Measurements from ENCODE around the gene CENATAC.
"Not testable (repeated sequence)": the region's sequence is repeated elsewhere in the genome, so short reads cannot be mapped to it uniquely, and the experiment has no call there.

CENATAC gene

DNA sequence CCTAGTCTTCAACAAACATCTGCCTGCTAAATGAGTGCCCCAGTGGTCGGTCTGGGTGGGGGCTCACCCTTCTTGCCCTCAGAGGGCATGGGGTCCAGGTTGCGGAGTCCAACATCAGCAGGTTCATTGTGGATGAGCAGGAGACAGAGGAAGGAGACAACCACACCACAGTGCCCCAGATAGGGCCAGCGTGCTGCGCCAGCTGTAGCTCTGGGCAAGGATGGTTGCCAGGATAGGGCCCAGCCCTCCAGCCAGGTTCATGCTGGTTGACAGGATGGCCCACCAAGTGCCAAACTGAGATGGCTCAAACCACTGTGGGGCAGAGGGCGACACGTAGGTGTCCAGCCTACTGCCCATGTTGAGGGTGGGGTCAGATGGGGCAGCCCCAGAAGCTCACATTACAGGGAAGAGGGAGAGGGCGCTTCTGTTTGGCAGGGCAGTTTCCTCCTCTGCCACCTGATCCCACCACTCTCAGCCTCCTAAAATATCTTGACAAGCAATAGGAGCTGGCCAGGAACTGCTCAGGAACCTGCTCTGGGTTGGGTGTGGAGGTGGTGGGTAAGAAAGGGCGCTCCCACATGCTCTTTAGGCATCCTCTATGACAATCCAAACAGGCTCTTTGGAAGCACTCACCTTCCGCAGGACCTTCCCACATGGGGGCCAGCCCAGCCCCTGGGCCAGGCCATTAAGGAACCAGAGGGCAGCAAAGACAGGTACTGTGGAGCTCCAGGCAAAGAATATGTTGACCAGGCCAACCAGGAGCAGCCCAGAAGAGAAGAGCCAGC is 29.8 kb downstream of the CENATAC start:
- DNase-seq, result no peak

DNA sequence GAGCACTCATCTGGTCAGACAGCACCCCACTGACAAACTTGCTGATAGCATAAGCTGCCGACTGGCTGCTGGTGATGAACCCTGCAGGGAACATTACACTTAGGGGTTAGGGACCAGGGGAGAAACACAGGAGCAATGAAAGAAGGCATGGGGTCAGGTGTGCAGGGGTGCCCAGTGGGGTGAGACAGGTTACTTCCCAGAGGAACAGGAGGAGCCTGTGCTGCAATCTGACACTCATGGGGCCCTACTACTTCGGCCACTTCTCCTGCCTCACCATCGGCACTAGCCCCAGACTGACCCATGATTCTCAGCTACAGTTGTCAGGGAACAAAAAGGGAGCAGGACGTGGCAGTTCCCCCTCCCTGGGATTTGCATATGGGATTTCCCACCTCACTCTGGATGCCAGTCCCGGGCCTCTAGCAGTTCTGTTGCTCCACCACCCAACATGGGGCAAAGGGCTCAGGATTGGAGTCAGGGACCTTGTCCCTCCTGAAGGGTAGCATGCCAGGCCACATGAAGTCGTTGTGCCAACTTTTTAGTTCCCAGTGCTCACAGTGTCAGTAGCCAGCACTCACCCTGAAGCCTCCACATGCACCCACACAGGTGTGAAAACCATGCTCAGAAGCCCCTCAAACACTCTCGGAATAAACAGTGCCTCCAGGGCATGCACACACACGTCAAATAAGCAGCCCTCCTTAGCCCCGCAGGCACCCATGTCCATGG is 30.6 kb downstream of the CENATAC start:
- DNase-seq, result no peak

DNA sequence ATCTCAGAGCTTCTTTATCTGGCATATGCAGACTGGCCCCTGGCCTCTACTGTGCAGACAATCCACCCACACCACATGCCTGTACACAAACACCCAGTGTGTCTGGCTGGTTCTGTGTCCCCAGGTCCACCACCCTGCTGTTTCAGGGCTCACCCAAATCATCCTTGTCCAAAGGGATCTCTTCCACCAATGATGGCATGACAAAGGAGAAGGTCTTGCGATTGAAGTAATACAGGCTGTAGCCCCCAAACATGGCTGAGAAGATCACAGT is 31.1 kb downstream of the CENATAC start:
- no peak for DNase-seq

DNA sequence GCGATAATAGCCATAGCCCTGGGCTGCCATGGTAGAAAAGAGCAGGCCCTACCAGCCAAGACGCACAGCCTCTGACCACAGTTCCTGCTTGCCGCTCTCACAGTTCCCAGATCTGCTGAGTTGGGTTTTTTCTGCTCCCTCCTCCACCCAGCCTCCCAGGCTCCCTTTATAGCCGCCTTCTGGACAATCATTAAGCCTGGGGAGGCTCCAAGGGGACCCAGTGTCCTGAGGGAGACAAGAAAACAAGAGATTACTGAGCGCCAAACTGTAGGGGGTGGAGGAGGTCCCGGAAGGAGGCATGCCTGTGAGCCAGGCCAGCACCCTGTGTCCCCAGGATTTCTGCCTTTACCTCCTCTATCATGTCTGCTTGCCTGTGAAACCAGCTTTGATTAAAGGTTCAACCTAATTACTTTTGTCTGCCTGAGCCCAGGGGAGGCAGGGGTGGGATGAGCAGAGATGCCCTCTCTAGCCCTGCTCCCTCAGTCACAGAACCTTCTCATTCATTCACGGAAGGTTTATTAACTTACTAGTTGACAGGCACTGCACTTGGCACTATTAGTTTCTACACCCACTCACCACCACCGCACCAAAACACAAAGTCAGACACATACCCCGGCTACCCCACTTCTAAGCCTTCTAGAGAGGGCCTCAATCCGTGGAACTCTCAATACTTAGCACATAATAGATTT is 31.5 kb downstream of the CENATAC start:
- DNase-seq, result no peak

DNA sequence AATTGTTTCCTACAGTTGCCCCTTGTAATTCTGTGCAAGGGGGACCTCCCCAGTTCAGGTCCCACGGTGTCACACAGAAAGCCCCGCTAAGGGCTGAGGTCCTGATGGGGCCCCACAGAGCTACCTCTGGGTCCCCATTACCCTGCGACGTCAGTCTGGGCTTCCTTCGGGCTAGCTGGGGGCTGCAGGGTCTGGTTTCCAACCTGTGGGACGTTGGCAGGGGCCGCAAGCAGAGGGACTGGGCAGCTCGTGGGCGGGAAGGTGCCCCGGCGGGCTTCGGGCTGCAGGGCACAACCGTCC is 32.0 kb downstream of the CENATAC start:
- no peak for DNase-seq

DNA sequence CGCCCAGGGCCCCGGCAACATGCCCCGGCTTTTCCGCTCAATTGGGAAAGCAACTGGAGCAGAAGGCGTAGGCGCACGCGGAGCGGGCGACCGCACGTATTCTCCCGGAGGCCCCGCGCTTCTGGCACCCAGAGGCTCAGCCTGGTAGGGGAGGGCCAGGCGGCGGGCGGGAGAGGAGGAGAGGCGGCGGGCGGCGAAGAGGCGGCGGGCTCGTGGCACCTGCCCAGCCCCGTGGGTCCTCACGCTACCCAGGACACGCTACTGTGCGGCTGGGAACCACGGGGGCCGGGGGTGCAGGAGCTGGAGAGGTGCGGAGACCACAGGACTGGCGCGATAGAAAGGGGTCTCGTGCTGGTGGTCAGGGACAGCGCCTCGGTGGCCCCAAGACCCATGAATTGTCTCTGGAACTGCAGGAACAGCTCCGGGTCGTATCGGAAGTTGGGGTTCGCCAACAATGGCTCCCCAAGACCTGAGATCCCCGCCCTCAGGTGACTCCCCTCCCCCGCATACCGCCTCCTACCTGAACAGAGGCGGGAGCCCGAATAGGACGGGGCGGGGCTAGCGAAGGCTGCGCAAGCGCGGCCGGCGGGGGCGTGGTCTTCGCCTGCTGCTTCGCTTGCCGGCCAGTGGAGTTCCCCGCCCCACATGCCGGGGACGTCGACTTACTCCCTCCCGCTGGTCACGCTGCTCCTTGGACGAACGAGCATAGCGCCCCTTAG is 32.5 kb downstream of the CENATAC start, which contains the start of gene SLC37A4:
Gene SLC37A4, minus strand, starts transcription at position 549 of the 719 bp plus-strand sequence.
- DNase-seq, result peak; percentile 96

DNA sequence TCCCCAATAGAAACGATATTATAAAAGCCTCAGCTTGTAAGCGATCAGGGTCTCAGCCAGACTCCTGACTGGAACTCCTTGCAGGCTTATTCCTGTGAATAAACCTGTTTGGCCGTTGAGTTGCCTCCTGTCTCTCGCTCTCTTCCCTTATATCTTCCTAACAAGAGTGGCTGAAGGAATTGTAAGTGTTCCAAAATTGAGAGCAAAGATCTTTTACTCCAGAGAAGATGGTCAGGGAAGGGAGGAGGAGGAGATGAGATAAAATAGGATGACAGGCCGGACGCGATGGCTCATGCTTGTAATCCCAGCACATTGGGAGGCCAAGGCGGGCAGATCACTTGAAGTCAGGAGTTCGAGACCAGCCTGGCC is 34.0 kb downstream of the CENATAC start:
- no peak for DNase-seq

DNA sequence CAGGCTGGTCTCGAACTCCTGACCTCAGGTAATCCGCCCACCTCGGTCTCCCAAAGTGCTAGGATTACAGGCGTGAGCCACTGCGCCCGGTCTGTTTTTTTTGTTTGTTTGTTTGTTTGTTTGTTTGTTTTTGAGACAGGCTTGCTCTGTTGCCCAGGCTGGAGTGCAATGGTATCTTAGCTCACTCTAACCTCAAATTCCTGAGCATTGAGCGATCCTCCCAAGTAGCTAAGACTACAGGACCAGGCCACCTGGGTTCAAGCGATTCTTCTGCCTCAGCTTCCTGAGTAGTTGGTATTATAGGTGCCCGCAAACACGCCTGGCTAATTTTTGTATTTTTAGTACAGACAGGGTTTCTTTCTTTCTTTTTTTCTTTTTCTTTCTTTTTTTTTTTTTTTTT is 35.5 kb downstream of the CENATAC start:
- not testable (repeated sequence) for DNase-seq

DNA sequence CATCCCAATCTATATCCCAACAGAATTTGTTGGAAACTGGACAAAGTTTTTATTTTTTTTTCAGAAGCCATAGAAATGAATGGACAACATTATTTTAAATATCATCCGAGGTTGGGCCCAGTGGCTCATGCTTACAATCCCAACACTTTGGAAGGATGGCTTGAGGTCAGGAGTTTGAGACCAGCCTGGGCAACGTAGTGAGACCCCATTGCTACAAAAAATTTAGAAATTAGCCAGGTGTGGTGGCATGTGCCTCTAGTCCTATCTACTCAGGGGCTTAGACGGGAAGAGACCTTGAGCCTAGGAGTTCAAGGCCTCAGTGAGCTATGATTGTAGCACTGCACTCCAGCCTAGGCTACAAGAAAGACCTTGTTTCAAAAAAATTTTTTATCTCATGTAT is 36.9 kb downstream of the CENATAC start:
- DNase-seq, result no peak

DNA sequence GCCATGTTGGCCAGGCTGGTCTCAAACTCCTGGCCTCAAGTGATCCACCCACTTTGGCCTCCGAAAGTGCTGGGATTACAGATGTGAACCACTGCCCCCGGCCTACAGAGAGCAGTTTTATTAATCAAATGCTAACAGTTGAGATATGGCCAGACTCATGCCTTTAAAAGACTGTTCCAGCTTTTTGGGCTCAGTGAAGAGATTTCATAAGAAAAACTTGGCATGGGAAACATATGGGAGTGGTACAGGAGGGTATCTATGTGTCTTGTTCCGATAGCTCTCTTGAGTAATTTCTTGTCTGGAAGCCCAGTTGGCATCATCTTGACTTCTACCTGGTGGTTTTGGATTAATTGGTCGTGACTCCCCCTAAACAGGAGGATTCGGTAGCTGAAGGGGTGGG is 40.9 kb downstream of the CENATAC start:
- DNase-seq, result no peak

DNA sequence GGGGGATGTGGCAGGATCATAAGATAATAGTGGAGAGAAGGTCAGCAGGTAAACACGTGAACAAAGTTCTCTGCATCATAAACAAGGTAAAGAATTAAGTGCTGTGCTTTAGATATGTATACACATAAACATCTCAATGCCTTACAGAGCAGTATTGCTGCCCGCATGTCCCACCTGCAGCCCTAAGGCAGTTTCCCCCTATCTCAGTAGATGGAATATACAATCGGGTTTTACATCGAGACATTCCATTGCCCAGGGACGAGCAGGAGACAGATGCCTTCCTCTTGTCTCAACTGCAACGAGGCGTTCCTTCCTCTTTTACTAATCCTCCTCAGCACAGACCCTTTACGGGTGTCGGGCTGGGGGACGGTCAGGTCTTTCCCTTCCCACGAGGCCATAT is 41.5 kb downstream of the CENATAC start:
- not testable (repeated sequence) for DNase-seq

DNA sequence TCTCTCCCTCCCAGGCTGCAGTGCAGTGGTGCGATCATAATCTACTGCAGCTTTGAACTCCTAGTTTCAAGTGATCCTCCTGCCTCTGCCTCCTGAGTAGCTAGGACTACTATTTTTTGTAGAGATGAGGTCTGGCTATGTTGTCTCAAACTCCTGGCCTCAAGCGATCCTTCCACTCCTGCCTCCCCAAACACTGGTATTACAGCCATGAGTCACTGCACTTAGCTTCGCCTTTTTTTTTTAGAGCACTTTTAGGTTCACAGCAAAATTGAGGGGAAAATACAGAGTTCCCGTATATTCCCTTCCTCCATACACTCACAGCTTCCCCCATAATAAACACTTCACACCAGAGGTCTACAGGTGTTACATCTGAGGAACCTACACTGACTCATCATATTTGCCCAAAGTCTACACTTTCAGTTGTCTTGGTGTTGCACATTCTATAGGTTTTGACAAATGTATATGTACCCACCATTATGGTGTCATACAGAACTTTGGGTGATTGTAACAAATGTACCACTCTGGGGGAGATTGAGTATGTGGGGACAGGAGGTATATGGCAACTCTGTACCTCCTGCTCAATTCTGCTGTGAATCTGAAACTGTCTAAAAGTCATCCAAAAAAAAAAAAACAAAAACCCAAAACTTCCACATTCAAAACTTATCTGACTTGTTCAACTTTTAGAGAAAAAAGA is 44.0 kb downstream of the CENATAC start:
- DNase-seq, result no peak

DNA sequence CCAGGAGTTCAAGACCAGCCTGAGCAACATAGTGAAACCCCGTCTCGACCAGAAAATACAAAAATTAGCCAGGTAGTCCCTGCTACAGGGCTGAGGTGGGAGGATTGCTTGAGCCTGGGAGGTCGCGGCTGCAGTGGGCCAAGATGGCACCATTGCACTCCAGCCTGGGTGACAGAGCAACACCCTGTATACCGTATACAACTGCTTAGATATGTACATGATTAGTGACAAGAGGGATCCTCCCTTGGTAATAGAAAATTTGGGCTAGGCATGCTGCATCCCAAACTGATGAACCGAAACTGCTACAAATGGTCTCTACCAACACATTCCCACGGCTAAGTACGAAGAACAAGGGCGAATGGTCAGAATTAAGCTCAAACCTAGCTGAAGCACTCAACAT is 45.0 kb downstream of the CENATAC start:
- DNase-seq, result no peak

DNA sequence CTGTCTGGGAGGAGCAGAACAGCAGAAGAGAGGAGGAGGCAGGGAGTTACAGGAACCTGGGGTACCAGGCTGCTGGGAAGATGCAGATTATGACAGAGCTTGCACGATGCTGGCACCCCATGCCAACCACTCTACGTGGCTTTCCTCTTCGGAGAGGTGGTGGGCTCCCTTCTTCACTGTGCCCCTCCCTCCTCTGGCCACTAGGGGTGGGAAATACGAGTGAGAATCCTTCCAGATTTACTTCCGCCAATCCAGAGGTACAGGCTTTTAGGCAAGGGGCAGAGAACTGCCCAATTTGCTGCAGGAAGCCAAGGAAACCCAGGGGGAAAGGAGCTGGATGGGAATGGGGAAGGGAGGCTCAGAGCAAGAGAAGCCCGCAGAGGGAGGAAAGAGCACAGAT is 46.8 kb downstream of the CENATAC start:
- DNase-seq, result no peak

DNA sequence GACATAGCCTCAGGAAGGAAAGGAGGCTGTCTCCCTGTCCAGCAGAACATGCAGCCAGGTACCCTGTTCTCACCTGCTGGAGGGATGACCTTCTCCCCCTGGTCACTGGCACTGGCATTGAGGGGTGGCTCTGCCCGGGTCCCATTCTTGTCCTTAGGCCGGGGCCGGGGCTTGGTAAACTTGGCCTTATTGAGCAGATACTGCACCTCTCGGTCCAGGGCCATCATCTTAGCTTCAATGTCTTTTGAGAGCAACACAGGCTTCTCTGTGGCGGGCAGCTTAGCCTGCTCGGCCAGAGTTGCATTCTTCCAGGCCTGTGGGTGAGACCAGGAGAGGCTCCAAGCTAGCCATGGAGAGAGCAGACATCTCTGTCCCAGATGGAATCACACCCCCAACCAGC is 48.6 kb downstream of the CENATAC start:
- DNase-seq, result no peak

DNA sequence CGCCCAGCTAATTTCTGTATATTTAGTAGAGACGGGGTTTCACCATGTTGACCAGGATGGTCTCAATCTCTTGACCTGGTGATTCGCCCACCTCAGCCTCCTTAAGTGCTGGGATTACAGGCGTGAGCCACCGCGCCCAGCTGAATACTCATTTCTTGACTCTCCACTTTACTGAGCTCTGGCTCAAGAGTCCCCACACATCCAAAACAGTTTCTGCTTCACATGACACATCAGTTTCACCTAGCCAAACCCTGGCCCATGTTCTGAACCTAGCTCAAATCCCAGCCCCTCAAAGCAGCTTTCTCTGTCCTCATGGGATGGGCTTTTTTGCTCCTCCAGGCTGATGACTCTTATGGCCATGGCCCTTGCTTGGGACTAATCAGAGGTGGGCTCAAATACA is 49.3 kb downstream of the CENATAC start:
- no peak for DNase-seq

DNA sequence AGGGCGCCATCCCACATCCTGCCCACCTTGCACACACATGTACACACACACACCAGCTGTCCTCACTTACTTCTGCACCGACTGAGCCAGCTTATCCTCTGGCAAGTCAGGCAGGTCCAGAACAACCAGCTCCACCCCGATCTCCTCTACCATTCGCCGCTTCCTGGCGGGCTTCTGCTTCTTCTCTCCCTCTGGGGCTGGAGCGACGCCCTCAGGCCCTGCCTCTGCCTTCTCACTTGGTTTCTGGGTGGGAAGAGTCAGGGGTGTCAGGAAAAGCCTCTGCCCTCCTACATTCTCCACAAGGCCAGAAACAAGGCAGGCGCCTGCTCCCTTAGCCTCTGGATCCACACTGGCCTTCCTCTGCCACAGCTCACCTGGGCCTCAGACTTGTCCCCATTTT is 50.7 kb downstream of the CENATAC start:
- DNase-seq, result no peak

DNA sequence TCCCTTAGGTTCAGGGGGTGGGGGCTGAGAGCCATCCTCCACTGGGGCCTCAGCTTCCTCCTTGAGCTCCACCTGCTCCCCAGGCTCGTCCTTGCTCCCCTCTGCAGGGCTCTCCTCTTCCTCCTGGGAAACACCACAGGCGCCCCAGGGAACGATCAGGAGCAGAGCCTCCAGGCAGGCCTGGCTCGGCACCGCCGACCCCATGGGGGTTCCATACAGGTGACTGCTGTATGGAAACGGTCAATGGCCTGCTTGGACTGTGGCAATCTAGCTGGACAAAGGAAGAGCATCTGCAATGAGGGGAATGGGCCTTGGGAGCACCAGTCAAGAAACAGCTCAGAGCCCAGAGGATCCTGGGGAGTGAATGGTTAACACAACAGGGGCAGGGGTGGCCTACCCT is 51.1 kb downstream of the CENATAC start:
- DNase-seq, result no peak

DNA sequence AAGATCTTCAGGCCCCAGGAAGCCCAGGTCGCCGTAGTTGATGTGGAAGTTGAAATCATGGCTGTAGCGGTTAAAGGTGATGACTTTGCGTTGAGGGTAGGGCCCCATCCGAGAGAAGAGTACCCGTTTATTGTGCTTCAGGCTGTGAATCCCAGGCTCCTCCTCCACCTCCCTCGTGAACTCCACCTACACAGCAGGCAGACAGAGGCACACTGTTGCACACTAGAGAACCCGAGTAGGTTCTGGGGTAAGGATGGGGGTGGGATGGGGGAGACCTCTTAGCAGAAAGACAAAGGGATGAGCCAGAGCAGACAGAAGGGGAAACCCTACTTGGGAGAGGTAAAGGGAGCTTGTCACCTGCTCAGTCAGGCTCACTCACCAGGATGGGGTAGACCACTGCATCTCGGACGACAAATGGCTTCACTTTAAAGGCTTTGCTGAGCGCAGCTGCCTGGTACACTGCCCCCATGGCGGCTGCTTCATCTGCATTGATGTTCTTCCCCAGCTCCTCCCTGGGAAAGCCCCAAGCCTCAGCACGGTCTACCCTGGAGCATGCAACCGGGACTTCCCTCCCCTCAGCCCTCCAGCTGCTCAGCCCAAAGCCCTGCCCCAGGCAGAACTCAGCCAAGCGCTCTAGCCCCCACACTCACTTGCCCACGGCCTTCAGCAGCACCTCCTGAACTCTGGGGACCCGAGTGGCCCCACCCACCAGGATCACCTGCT is 53.7 kb downstream of the CENATAC start:
- DNase-seq, result no peak

DNA sequence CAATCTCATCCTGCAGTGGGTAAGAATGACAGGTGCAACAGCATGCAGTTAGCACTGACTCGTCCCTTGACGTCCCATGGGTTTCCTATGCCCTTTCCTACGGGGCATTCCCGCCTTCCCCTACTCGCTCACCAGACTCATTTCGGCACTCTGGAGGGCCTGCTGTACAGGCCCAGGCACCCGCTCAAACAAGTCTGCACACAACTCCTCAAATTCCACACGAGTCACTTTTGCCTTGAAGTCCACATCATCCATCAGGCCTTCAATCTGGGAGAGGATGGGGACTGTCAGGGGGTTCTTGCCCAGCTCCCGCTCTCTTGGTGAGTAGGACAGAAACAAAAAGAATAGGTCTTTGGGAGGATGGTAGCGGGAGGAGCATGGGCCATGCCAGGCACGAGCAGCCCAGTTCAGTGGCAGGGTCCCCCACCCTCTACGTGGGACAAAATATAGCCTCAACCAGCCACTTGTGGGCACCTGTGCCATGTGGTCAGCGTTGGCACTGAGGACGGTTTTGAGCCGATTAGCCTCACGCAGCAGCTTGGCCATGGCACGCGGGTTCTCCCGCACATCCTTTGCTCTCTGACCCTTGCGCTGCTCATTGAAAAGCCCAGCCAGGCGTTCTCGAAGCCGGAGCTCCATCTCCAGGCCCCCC is 54.4 kb downstream of the CENATAC start:
- no peak for DNase-seq

DNA sequence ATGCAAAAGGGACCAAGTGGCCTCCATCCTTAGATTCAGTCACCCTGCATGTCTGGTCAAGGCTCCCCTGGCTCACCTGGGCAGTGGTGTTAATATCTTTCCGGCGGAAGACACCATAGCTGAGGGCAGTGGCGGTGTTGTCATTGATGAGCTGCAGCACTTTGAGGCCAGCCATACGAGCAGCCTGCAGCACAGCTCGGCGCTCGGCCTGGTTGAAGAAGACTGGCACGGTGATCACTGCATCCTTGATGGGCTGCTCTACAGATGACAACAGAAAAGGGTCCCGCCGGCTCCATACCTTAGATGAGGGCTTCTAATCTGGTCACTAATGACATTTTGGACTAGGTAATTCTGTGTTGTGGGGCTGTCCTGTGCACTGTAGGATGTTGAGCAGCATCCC is 56.5 kb downstream of the CENATAC start:
- no peak for DNase-seq

DNA sequence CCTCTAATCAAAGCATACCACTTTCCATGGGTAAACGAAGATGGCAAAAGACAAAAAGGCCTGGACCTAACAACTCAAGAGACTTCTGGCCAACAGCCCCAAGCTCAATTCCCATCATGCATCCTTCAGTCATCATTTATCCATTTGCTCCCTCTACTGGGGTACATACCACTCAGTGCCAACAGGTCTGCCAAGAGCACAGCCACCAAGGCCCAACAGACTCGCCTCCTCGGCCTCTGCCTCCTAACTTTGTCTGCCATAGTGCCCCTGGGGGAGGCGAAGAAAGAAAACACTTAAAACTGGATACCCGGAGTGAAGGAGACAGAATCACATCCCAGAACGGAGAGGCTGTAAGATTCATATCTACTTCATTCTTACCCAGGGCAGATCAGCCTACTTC is 58.0 kb downstream of the CENATAC start:
- peak; percentile 36 for DNase-seq

All from fibroblast of skin of right biceps (primary cell).